OCI-LY3 (cell line): ENCODE data around the gene CACNA1B.

Experiments used
- H2AFZ ChIP-seq: fragments of 200-600, 300-600 bp; shearing (Covaris generic); 2 replicates; pipeline ENCODE4 v1.6.0; 2014; ENCODE audit warnings: antibody characterized with exemption, low read depth, low read length
- H3K27ac ChIP-seq: fragments of 200-600, 300-600 bp; sonication (generic); 2 replicates; pipeline ENCODE4 v1.5.1; 2014; ENCODE audit warnings: mild to moderate bottlenecking, low read length, moderate library complexity, mixed read lengths
- H3K27me3 ChIP-seq: fragments of 200-600, 300-600 bp; sonication (generic); 2 replicates; pipeline ENCODE4 v1.6.1; 2014; ENCODE audit warnings: low read depth, low read length, mixed read lengths
- H3K36me3 ChIP-seq: fragments of 200-600, 300-600 bp; sonication (generic); replicated peaks from 2 replicates; pipeline ENCODE3; 2014; ENCODE audit warnings: low read depth, low read length, mixed read lengths
- H3K4me1 ChIP-seq: fragments of 300-600, 200-600 bp; sonication (generic); 2 replicates; pipeline ENCODE4 v1.6.1; 2014; ENCODE audit warnings: low read length, mixed read lengths
- H3K4me2 ChIP-seq: fragments of 200-600, 300-600 bp; sonication (generic); 2 replicates; pipeline ENCODE4 v1.6.1; 2014; ENCODE audit warnings: low read length, mixed read lengths
- H3K4me3 ChIP-seq: fragments of 300-600, 200-600 bp; sonication (generic); 2 replicates; pipeline ENCODE4 v1.5.1; 2014; ENCODE audit warnings: antibody characterized with exemption, mild to moderate bottlenecking, low read length, moderate library complexity
- H3K79me2 ChIP-seq: fragments of 300-600, 200-600 bp; shearing (Covaris generic); 2 replicates; pipeline ENCODE4 v1.6.1; 2014; ENCODE audit warnings: mild to moderate bottlenecking, low read length, mixed read lengths
- H3K9ac ChIP-seq: fragments of 300-600, 200-600 bp; shearing (Covaris generic); 2 replicates; pipeline ENCODE4 v1.6.0; 2014; ENCODE audit warnings: mild to moderate bottlenecking, low read length, moderate library complexity
- H3K9me3 ChIP-seq: fragments of 200-600, 300-600 bp; shearing (Covaris generic); 2 replicates; pipeline ENCODE4 v1.6.1; 2014; ENCODE audit warnings: low read length, mixed read lengths; ENCODE audit not compliant: insufficient read depth
- H4K20me1 ChIP-seq: fragments of 200-600, 300-600 bp; sonication (generic); 2 replicates; pipeline ENCODE4 v1.6.1; 2016; ENCODE audit warnings: low read length, mixed read lengths; ENCODE audit not compliant: insufficient read depth
- EZH2phosphoT487 ChIP-seq: fragments of 200-600 bp; shearing (Covaris generic); IDR thresholded peaks from 2 replicates; pipeline ENCODE4 v1.6.1; 2018; ENCODE audit warnings: antibody characterized with exemption, mixed run types, low read depth
- TF ChIP-seq, protein P1 (sequence below): fragments of 200-600, 300-600 bp; sonication (generic); IDR thresholded peaks from 2 replicates; pipeline ENCODE4 v1.5.1; 2014; ENCODE audit warnings: antibody characterized with exemption, low read length, low read depth

CACNA1B gene

DNA sequence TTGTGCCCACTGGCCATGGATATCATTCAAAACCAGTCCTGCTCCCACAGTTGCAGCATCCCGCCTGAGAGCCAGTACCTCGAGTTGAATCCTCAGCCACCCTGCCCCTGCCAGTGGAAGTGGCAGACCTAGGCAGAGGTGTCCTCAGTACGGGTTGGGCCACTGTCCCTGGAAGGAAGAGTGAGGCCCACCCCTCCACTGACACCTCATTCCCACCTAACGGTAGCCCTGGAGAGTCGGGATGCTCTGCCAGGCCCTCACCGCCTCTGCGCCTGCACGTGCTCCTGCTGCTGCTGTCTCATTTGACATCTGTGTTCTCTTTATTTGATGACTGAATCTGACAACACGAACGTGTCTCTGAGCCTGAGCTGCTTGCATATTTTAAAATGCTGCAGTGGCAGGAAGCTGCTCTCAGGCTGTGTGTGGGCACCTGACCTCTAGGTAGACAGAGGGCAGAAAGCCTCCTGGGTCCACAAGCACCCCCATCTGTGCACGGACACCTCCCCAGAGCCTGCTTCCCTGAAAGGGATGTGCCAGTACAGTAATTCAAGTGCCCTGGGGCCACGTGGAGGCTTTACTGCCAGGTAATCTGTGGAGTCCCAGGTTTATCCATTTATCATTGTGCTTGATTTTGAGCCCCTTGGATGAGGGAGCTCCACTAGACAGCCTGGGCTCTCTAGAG is 194.7 kb downstream of the CACNA1B start:
- Histone ChIP-seq H2AFZ (no peak overlapping the region), H3K36me3 (peaks cover 29% of the 10 kb centered on the region), H4K20me1 (peaks cover 18% of the 10 kb centered on the region; the same call in 1 of the 2 replicates), H3K4me2 (no peak overlapping the region), H3K27ac (no peak overlapping the region), H3K9ac (no peak overlapping the region), H3K27me3 (no peaks in the 10 kb centered on the region), H3K9me3 (no peaks in the 10 kb centered on the region), H3K79me2 (no peaks in the 10 kb centered on the region), H3K4me3 (no peak overlapping the region), H3K4me1 (no peaks in the 10 kb centered on the region)
- no peak for TF ChIP-seq EZH2phosphoT487

DNA sequence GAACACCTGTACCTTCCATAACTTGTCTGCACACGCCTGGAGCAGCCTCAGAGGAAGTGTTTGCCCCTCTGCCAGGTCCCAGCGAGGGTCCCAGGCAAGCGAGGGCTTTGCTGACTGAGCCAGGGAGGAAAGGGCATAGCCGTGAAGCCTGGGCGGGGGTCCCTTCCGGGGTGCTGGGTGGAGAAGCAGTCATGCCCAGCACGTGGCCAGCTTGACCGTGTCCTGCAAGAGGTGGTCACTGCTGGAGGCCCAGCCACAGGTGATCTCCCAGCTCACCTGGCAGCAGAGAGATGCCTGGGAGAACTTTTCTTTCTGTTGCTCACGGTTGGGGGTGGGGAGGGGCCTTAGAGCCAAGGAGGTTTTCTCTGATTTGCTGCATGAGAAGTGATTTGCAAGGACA is 195.3 kb downstream of the CACNA1B start:
- H3K4me1 ChIP-seq: no peaks in the 10 kb centered on the region
- H3K4me3 ChIP-seq: no peak overlapping the region
- H3K27ac ChIP-seq: no peak overlapping the region
- TF ChIP-seq, protein P1, sequence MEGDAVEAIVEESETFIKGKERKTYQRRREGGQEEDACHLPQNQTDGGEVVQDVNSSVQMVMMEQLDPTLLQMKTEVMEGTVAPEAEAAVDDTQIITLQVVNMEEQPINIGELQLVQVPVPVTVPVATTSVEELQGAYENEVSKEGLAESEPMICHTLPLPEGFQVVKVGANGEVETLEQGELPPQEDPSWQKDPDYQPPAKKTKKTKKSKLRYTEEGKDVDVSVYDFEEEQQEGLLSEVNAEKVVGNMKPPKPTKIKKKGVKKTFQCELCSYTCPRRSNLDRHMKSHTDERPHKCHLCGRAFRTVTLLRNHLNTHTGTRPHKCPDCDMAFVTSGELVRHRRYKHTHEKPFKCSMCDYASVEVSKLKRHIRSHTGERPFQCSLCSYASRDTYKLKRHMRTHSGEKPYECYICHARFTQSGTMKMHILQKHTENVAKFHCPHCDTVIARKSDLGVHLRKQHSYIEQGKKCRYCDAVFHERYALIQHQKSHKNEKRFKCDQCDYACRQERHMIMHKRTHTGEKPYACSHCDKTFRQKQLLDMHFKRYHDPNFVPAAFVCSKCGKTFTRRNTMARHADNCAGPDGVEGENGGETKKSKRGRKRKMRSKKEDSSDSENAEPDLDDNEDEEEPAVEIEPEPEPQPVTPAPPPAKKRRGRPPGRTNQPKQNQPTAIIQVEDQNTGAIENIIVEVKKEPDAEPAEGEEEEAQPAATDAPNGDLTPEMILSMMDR: no peak
- no peak for TF ChIP-seq EZH2phosphoT487
- no peak overlapping the region for H2AFZ ChIP-seq
- H3K9me3 ChIP-seq: no peaks in the 10 kb centered on the region
- no peaks in the 10 kb centered on the region for H3K27me3 ChIP-seq
- no peaks in the 10 kb centered on the region for H3K79me2 ChIP-seq
- H4K20me1 ChIP-seq: peaks cover 18% of the 10 kb centered on the region; the same call in 1 of the 2 replicates
- peaks cover 31% of the 10 kb centered on the region for H3K36me3 ChIP-seq
- no peak overlapping the region for H3K9ac ChIP-seq
- no peak overlapping the region for H3K4me2 ChIP-seq

DNA sequence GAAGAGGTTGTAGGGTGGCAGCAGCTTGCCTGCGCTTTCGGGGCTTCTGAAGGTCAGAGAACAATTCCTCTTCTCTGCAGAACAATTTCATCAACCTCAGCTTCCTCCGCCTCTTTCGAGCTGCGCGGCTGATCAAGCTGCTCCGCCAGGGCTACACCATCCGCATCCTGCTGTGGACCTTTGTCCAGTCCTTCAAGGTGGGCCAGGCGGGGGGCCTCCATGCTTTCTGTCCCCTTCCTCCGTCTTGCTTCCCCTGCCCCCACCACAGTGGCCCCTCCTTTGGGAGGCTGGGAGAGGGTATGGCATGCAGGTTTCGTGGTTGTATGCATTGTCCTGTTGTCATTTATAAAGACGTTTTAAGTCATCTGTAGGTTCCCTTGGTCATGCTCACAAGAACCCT is 195.8 kb downstream of the CACNA1B start:
- peaks cover 35% of the 10 kb centered on the region for H3K36me3 ChIP-seq
- peaks cover 17% of the 10 kb centered on the region; the same call in 1 of the 2 replicates for H4K20me1 ChIP-seq
- no peaks in the 10 kb centered on the region for H3K79me2 ChIP-seq
- no peak for TF ChIP-seq EZH2phosphoT487
- TF ChIP-seq, protein P1: no peak
- no peaks in the 10 kb centered on the region for H3K9me3 ChIP-seq
- no peak overlapping the region for H3K27ac ChIP-seq
- no peaks in the 10 kb centered on the region for H3K4me1 ChIP-seq
- no peak overlapping the region for H3K4me3 ChIP-seq
- H2AFZ ChIP-seq: no peak overlapping the region
- H3K27me3 ChIP-seq: no peaks in the 10 kb centered on the region
- H3K4me2 ChIP-seq: no peak overlapping the region
- H3K9ac ChIP-seq: no peak overlapping the region

DNA sequence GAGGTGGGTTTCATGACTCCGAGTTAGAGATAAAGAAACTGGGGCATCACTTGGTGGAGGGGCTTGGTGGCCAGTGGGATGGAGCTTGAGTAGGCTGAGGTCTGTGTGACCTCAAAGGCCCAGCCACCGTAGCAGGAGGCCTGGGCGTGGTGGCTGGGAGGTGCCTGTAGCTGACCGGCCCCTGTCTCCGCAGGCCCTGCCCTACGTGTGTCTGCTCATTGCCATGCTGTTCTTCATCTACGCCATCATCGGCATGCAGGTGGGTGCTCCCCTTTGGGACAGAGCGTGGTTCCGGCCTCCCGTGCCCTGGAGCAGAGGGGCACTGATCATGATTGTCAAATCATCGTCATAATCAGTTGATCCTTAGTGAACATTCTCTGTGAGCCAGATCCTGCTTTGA is 196.2 kb downstream of the CACNA1B start:
- no peaks in the 10 kb centered on the region for H3K9me3 ChIP-seq
- TF ChIP-seq EZH2phosphoT487: no peak
- TF ChIP-seq, protein P1: no peak
- H4K20me1 ChIP-seq: peaks cover 13% of the 10 kb centered on the region; the same call in 1 of the 2 replicates
- H3K27me3 ChIP-seq: no peaks in the 10 kb centered on the region
- no peak overlapping the region for H3K4me2 ChIP-seq
- no peak overlapping the region for H3K9ac ChIP-seq
- no peaks in the 10 kb centered on the region for H3K79me2 ChIP-seq
- H3K4me3 ChIP-seq: no peak overlapping the region
- H2AFZ ChIP-seq: no peak overlapping the region
- H3K36me3 ChIP-seq: peaks cover 39% of the 10 kb centered on the region
- no peak overlapping the region for H3K27ac ChIP-seq
- no peaks in the 10 kb centered on the region for H3K4me1 ChIP-seq
